WI38 (cell line): ENCODE measurements around the gene TSPAN11.
A peak's percentile ranks its signal among the peaks of the same experiment; 100 is the strongest.

Experiments
- H3K4me3 ChIP-seq: 2 replicates; pipeline ENCODE4 v1.5.1; 2011; ENCODE audit warnings: low read depth, mild to moderate bottlenecking, control low read depth, low read length
- CTCF ChIP-seq: IDR thresholded peaks from 2 replicates; pipeline ENCODE4 v1.5.1; 2012; ENCODE audit warnings: low read depth, mild to moderate bottlenecking, control low read depth, low read length

TSPAN11 gene

DNA sequence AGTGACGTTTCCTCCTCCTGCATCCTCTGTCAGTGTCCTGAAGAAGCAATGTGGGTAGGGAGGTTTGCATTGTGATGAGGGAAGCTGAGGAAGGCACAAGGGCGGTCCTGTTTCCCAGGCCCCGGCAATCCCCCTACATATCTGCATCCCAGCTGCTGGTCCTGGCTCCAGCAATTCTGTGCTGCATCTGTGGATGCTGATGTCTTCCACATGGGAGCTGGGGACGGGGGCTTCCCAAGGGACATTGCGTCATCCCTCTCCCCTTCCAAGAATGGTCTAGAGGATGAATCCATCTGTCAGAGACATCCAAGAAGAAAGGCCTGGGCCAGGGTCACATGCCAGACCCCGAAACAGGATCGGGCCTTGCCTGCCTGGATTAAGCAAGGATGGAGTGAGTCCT is 52.1 kb downstream of the TSPAN11 start:
- TF ChIP-seq CTCF, result no peak
- no peak overlapping the region for H3K4me3 ChIP-seq

GRCh38 chr12:30979371-30980259 is 53.1 kb downstream of the TSPAN11 start:
- H3K4me3 ChIP-seq, result no peak overlapping the region
- TF ChIP-seq CTCF, result no peak

- TF ChIP-seq CTCF, result no peak
- no peak overlapping the region for H3K4me3 ChIP-seq
Observed at GRCh38 chr12:30980955-30981662, 54.6 kb downstream of the TSPAN11 start.

GRCh38 chr12:30982413-30982812 is 55.9 kb downstream of the TSPAN11 start:
- no peak for TF ChIP-seq CTCF
- H3K4me3 ChIP-seq, result no peak overlapping the region

DNA sequence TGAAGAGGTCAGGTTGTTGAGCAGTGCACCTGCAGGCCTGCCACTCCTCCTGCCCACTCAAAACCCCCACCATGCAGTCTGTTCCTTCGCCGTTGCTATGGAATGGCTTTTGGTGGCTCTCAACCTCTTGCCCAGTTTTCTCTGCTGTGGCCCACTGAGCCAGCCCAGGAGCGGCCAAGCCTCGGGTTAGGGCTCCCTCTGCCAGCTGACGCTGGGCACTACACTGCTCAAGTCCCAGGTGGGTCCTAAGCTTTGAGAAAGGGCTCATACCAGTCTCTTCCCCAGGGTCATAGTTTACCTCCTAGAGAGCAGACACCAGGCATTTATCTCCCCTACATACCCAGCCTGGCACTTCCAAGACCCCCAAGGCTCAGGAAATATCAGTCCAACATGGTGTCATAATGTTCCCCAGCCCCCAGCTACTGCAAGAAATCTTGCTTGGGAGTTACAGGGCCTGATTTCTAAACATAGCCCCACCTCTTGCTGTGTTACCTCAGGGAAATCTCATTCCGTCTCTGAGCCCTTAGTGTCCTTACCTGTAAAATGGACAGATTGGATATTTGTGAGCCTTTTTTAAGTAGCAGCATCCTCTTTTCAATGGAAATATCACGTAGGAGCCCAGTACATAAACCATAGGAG is 59.4 kb downstream of the TSPAN11 start:
- TF ChIP-seq CTCF, result peak; percentile 92
- no peak overlapping the region for H3K4me3 ChIP-seq

- no peak for TF ChIP-seq CTCF
- H3K4me3 ChIP-seq, result no peak overlapping the region
Observed at GRCh38 chr12:30988086-30988485, 61.5 kb downstream of the TSPAN11 start.
